Measurements from ENCODE around the gene WNT4.

The WNT4 gene

GRCh38 chr1:22074803-22075202, 68.1 kb downstream of the WNT4 start:
- Histone ChIP-seq H3K27ac (ENCODE audit: low read depth, low read length) (no peak overlapping the region), H3K4me1 (ENCODE audit: control insufficient read depth, insufficient read depth, low read length) (peaks cover 20% of the 10 kb centered on the region), H3K36me3 (ENCODE audit: control insufficient read depth, insufficient read depth, low read length) (no peaks in the 10 kb centered on the region)

GRCh38 chr1:22071511-22071910, 71.4 kb downstream of the WNT4 start:
- Histone ChIP-seq H3K4me3 (ENCODE audit: low read length) (no peak overlapping the region), H3K27me3 (ENCODE audit: control insufficient read depth, insufficient read depth, low read length) (no peaks in the 10 kb centered on the region), H3K4me1 (ENCODE audit: control insufficient read depth, insufficient read depth, low read length) (peaks cover 13% of the 10 kb centered on the region), H3K27ac (ENCODE audit: low read depth, low read length) (no peak overlapping the region), H3K36me3 (ENCODE audit: control insufficient read depth, insufficient read depth, low read length) (no peaks in the 10 kb centered on the region), H3K9ac (ENCODE audit: low read length) (no peak overlapping the region)

More at GRCh38 chr1:22074803-22075202, 68.1 kb downstream of the WNT4 start:
- no peaks in the 10 kb centered on the region for H3K27me3 ChIP-seq (ENCODE audit: control insufficient read depth, insufficient read depth, low read length)
- no peak overlapping the region for H3K4me3 ChIP-seq (ENCODE audit: low read length)
- no peak overlapping the region for H3K9ac ChIP-seq (ENCODE audit: low read length)
